ENCODE results near the gene TTC4. TPM values are rescaled to one million over a fixed set of nuclear protein-coding genes. Genes with fewer than 3 reads are reported as not detected.

Gene TTC4
- total RNA-seq, 1 experiment from 2014 or later: 25.2 TPM

DNA sequence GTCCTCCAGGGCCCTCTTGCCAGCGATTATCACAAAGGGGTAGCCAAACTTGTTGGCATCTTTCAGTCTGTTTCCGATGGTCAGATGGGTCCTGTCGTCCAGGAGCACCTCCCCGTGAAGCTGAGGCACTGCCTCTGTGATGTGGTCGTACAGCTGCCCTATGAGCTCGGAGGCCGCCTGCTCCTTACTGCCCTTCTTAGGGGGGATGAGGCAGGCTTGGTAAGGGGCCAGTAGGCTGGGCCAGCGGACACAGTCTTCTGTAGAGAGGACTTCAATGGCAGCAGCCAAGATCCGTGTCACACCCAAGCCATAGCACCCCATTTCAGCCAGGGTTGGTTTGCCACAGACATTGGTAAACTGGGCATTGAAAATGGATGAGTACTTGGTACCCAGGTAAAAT, 42.2 kb downstream of the TTC4 start:
- Histone ChIP-seq H3K4me1 (ENCODE audit: control insufficient read depth, insufficient read depth, low read length) (no peaks in the 10 kb centered on the region), H3K27me3 (ENCODE audit: control insufficient read depth, insufficient read depth, low read length) (no peaks in the 10 kb centered on the region), H3K4me3 (ENCODE audit: low read depth in 2 of 2, low read length in 2 of 2) (no peak overlapping the region), H3K27ac (ENCODE audit: low read length) (no peak overlapping the region), H3K9me3 (ENCODE audit: control insufficient read depth, insufficient read depth, low read depth, low read length) (no peaks in the 10 kb centered on the region), H3K36me3 (ENCODE audit: control insufficient read depth, insufficient read depth, low read length) (no peaks in the 10 kb centered on the region)
- ChIA-PET POLR2A (no interaction called here), CTCF (no interaction called here)
- intact Hi-C loops (cut with micrococcal nuclease; ENCODE audit: unreplicated experiment): no loop called here
- no peak for TF ChIP-seq POLR2AphosphoS5 (IDR thresholded peaks at IDR 0.05; ENCODE audit: low read depth, low read length)
- TF ChIP-seq TCF7L2 (IDR thresholded peaks at IDR 0.05; ENCODE audit: low read depth, low read length): no peak
- TF ChIP-seq SIN3A (IDR thresholded peaks at IDR 0.05; ENCODE audit: borderline replicate concordance, insufficient read depth, low read depth, low read length): no peak
- TF ChIP-seq, protein P1, sequence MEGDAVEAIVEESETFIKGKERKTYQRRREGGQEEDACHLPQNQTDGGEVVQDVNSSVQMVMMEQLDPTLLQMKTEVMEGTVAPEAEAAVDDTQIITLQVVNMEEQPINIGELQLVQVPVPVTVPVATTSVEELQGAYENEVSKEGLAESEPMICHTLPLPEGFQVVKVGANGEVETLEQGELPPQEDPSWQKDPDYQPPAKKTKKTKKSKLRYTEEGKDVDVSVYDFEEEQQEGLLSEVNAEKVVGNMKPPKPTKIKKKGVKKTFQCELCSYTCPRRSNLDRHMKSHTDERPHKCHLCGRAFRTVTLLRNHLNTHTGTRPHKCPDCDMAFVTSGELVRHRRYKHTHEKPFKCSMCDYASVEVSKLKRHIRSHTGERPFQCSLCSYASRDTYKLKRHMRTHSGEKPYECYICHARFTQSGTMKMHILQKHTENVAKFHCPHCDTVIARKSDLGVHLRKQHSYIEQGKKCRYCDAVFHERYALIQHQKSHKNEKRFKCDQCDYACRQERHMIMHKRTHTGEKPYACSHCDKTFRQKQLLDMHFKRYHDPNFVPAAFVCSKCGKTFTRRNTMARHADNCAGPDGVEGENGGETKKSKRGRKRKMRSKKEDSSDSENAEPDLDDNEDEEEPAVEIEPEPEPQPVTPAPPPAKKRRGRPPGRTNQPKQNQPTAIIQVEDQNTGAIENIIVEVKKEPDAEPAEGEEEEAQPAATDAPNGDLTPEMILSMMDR (IDR thresholded peaks at IDR 0.05): no peak
- TF ChIP-seq, protein P2, sequence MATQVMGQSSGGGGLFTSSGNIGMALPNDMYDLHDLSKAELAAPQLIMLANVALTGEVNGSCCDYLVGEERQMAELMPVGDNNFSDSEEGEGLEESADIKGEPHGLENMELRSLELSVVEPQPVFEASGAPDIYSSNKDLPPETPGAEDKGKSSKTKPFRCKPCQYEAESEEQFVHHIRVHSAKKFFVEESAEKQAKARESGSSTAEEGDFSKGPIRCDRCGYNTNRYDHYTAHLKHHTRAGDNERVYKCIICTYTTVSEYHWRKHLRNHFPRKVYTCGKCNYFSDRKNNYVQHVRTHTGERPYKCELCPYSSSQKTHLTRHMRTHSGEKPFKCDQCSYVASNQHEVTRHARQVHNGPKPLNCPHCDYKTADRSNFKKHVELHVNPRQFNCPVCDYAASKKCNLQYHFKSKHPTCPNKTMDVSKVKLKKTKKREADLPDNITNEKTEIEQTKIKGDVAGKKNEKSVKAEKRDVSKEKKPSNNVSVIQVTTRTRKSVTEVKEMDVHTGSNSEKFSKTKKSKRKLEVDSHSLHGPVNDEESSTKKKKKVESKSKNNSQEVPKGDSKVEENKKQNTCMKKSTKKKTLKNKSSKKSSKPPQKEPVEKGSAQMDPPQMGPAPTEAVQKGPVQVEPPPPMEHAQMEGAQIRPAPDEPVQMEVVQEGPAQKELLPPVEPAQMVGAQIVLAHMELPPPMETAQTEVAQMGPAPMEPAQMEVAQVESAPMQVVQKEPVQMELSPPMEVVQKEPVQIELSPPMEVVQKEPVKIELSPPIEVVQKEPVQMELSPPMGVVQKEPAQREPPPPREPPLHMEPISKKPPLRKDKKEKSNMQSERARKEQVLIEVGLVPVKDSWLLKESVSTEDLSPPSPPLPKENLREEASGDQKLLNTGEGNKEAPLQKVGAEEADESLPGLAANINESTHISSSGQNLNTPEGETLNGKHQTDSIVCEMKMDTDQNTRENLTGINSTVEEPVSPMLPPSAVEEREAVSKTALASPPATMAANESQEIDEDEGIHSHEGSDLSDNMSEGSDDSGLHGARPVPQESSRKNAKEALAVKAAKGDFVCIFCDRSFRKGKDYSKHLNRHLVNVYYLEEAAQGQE (IDR thresholded peaks at IDR 0.05; ENCODE audit: insufficient read depth in 1 of 2, low read depth in 2 of 2, low read length in 1 of 2): no peak
- BruUV-seq (replicated peaks): no TSS peak
- in situ Hi-C loops (cut with HindIII; ENCODE audit: low pct_unique_long_range_greater_than_20kb, low sequenced_read_pairs): no loop called here
- ATAC-seq: no peak
- no peak for DNase-seq (ENCODE audit: low read depth, low spot score)

DNA sequence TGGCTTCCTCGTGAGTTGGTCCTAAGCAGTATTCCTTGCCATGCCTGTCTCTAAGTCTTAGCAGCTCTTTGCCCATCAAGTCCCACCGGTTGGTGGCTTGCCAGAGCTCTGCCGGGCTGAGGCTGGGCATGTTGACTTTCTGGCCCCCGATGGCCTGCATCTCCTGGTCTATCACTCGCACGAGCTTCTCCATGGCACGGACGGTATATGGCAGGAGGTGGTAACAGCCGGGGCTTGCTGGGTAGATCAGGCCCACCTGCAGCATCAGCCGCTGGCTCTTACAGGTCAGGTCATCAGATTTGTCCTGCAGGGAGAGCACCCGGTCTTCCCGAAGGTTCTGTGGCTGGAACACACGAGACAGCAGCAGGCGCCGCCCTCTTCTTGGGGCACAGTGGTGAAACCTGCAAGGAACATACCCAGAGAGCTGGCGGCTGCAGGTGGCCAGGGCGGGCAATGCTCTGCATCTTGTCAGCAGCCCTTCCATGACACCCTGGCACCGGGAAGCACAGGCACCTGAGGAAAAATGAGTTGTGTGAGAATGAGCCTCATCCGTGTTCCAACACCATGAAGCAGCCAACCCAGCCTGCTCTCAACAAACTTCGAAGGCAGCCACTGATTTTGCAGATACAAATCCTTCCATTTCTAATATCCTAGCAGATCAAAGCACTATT, 43.2 kb downstream of the TTC4 start:
- DNase-seq (ENCODE audit: low read depth, low spot score) (no peak), ATAC-seq (no peak)
- ChIA-PET POLR2A (no interaction called here), CTCF (interaction anchor here (0.5 kb wide), 1 partner anchor 95 kb away, joined by 3 read pairs; no protein-coding TSS in a partner anchor)
- Histone ChIP-seq H3K27ac (ENCODE audit: low read length) (no peak overlapping the region), H3K4me3 (ENCODE audit: low read depth in 2 of 2, low read length in 2 of 2) (no peak overlapping the region), H3K9me3 (ENCODE audit: control insufficient read depth, insufficient read depth, low read depth, low read length) (no peaks in the 10 kb centered on the region), H3K27me3 (ENCODE audit: control insufficient read depth, insufficient read depth, low read length) (no peaks in the 10 kb centered on the region), H3K4me1 (ENCODE audit: control insufficient read depth, insufficient read depth, low read length) (peaks cover 3% of the 10 kb centered on the region; the same call in 1 of the 2 replicates), H3K36me3 (ENCODE audit: control insufficient read depth, insufficient read depth, low read length) (no peaks in the 10 kb centered on the region; the same call in 1 of the 2 replicates)
- BruUV-seq (replicated peaks): no TSS peak
- TF ChIP-seq, protein P1 (IDR thresholded peaks at IDR 0.05): no peak
- TF ChIP-seq SIN3A (IDR thresholded peaks at IDR 0.05; ENCODE audit: borderline replicate concordance, insufficient read depth, low read depth, low read length): no peak
- TF ChIP-seq POLR2AphosphoS5 (IDR thresholded peaks at IDR 0.05; ENCODE audit: low read depth, low read length): no peak
- TF ChIP-seq, protein P2 (IDR thresholded peaks at IDR 0.05; ENCODE audit: insufficient read depth in 1 of 2, low read depth in 2 of 2, low read length in 1 of 2): no peak
- no peak for TF ChIP-seq TCF7L2 (IDR thresholded peaks at IDR 0.05; ENCODE audit: low read depth, low read length)
- in situ Hi-C loops (cut with HindIII; ENCODE audit: low pct_unique_long_range_greater_than_20kb, low sequenced_read_pairs) (no loop called here), intact Hi-C loops (cut with micrococcal nuclease; ENCODE audit: unreplicated experiment) (no loop called here)

Data from Panc1 (cell line).